GM18499 (cell line): ENCODE data around the gene TTLL12.

Source experiments
- ATAC-seq: cut with Tn5 transposase; IDR thresholded peaks from one replicate; pipeline ENCODE4 v1.9.1; 2021; ENCODE audit warnings: moderate number of reproducible peaks; ENCODE audit not compliant: insufficient read depth, unreplicated experiment

The TTLL12 gene

DNA sequence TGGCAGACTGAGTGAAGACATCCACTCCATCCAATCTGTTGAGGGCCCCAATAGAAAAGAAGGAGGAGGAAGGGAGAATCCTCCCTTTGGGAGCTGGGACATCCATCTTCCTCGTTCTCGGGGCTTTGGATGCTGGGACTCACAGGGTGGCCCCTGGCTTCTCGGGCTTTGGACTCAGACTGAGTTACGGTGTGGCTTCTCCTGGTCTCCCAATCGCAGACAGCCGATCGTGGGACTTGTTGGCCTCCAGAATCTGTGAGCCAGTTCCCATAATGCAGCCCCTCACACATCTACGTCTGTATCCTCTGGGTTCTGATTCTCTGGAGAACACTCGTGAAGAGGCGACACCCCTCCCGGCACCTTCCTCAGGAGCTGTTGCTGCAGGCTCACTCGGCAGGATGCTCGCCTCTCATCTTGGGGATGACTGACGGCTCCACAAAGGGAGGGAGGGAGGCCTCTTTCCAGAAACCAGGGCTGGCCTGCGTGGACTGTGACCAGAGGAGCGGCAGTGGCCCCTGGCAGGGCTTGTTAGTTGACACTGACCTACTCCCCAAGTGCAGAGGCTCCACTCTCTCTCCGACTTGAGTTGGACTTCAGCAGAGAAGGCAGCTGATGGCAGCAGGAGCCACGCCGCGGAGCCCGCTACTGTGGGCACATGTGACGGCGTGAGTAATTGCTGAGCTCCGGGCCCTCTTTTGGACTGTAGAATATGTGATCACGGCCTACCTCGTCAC lies 14.7 kb upstream of the TTLL12 start:
- no peak for ATAC-seq

DNA sequence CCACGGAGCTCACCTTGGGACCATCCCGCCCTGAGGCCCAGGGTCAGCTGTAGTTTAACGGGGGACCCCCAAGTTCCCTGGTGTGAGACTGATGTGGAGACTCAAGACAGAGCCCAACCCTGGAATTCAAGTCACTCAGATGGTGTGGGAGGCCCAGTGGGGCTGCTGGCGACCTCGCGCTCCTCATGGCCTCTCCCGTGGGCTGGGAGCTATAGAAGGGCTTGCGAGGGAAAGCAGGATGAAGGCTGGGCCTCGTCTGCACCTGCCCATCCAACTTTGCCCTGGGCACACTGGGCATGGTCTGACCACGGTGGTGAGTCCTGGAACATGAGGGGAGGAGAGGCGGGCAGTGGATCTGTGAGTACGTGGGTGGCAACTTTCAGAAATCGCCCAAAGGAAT lies 13.6 kb upstream of the TTLL12 start:
- ATAC-seq = no peak

DNA sequence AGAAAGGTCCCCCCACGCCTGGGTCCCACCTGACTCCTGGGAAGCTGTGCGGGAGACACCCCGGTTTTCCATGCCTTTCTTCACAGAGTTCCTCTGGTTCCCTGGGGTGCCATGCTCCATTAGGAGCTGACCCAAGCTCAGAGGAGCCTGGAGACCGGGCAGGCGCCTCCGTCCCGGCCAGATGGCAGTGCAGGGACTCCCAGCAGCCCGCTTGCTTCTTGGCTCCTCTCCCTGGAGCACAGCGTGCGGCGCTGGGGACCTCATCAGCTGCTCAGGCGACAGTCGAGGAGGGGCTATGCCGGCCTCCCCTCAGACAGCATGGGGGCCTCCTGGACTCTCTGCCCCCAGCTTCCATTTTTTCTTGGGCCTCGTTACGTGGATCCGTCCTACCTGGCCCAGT lies 13.1 kb upstream of the TTLL12 start:
- ATAC-seq = no peak

- ATAC-seq = no peak
Measured at GRCh38 chr22:43199541-43199940, 12.6 kb upstream of the TTLL12 start.

DNA sequence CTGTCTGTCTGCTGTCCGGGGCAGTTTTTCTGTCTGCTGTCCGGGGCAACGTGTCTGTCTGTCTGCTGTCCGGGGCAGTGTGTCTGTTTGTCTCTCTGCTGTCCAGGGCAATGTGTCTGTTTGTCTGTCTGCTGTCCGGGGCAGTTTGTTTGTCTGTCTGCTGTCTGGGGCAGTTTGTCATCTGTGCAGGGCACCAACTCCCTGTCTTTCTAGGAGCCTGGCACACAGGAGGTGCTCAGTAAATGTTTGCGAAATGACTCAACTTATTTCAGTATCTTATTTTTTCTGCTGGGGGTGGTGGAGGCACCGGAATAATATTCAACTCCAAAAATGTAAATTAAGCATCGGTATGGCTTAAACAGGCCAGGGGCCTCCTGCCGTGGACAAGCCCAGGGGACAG lies 12.0 kb upstream of the TTLL12 start:
- ATAC-seq = no peak

DNA sequence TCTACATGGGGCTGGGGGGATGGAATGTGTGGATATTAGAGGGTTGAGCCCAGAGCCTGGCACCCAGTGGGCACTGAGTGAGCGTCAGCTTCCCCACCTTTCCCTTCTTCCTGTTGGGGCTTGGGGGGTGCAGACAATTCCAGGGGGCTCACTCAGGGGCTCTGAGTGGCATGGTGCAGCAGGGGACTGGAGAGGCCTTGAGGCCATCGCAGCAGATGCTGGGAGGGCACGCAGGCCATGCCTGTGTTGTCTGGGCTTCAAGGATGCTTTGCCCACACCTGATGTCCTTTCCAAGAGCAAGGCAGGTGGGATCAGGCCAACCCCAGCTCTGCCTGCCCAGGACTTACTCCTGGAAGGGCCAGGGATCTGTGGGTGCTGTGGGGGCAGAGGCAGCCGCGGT lies 11.2 kb upstream of the TTLL12 start:
- ATAC-seq = no peak

DNA sequence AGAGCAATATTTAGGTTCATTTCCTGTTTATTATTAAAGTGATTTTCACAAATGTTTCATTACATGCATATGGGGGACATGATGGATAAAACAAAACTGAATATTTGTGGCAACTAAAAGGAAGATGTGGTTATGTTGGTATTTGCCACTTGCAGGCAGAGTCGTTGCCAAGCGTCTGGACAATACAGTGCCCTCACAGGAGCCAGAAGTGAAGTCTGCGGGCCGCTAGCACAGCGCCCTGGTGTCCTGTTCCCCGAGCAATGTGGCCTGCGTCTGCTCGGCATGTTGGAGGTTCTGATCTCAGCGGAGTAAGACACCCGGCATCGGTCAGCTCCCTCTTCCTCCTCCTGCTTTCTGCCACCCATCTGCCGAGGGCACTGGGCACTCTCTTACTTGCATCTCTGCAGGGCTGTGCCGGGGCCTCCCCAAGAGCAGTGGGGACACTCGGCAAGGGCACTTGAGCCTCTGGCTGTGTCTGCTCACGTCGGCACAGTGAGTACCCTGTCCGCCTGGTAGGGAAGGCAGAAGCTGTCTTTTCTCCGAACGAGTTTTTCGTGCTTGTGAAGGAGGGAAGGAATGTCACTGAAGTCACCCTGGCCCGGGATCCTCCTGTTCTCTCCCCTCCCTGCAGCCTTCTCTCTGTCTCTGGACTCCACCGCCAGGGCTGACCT lies 10.5 kb upstream of the TTLL12 start:
- ATAC-seq = no peak

GRCh38 chr22:43191831-43192230 lies 4.9 kb upstream of the TTLL12 start:
- no peak for ATAC-seq

DNA sequence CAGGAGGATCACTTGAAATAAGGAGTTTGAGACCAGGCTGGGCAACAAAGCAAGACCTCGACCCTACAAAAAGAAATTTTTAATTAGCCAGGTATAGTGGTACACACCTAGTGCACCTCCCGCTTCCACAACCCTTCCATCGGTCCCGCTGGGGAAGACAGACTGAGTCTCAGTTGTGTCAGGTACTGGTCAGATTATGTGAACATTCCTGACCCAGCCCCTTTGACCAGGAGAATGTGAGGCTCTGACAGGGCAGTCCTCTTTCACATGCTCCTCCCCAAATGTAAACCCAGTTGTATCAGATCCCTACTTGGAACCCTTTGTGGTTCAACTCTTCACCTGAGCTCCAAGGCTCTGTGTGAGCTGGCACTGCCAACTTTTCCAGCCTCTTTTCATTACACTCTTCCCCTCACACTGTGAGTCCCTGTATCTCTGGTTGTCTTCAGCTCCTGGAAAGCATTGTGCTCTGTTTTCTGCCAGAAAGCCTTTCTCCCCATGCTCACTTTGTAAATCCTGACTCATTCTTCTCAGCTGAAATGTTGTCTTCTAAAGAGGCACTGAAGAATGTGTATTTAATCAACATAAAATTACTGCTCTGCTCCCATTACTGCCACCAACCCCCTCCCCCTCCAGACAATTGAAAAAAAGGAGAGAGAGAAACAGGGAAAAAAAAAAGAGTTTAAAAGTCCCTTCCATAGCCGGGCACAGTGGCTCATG lies 2.1 kb upstream of the TTLL12 start:
- ATAC-seq = no peak

DNA sequence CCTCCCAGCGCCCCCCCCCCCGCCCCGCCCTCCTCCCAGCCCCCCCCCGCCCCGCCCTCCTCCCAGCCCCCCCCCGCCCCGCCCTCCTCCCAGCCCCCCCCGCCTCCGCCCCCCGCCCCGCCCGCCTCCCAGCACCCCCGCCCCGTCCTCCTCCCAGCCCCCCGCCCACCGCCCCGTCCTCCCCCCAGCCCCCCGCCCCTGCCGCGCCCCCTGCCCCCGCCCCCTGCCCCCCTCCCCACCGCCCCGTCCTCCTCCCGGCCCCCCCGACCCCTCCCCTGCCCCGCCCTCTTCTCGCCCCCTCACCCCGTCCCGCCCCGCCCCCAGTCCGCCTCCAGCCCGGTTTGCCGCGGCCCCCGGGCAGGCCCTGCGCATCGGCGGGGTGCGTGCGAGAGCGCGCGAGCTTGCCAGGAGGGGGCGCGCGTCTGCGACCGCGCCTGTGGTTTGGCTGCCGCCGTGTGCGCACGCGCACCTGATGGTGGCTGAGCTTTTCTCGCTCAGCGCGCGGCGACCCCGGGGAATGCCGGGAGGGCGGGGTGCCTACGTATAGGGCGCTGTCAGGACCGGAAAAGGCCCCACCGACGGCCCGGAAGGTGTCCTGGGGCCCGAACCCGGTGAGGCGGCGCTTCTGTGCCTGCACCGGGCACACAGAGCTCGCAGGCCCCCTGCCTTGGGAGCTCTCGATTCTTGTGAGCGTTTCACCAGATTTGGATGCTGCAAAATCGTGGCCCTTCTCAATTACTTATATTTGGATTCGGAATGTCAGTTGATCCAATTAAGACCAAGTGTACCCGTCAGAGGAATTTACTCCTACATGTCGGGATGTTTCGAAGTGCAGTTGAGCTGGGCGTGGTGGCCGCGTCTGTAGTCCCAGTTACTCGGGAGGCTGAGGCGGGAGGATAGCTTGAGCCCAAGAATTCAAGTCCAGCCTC lies 501 bp upstream of the TTLL12 start:
- no peak for ATAC-seq

DNA sequence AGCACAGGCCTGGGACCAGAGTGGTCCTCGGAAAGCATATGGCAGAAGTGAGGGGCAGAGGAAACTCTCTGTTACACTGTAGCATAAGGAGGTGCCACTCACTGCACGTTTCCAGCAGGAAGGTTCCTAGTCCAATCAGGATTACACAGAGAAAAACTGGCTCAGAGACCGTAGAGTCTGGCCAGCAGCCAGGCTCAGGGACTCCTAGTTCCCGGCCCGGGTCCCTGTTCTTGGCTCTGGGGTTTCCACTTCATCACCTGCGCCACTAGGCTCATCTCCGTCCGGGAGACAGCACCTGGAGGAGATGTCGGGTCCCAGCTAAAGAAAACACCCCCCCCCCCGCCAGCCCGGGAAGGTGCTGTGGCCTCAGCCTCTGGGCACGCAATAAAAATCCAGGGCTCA lies 1.1 kb downstream of the TTLL12 start:
- ATAC-seq = no peak

GRCh38 chr22:43183496-43184277 lies 3.2 kb downstream of the TTLL12 start:
- no peak for ATAC-seq

- no peak for ATAC-seq
Measured at GRCh38 chr22:43182726-43183125, 4.2 kb downstream of the TTLL12 start.

DNA sequence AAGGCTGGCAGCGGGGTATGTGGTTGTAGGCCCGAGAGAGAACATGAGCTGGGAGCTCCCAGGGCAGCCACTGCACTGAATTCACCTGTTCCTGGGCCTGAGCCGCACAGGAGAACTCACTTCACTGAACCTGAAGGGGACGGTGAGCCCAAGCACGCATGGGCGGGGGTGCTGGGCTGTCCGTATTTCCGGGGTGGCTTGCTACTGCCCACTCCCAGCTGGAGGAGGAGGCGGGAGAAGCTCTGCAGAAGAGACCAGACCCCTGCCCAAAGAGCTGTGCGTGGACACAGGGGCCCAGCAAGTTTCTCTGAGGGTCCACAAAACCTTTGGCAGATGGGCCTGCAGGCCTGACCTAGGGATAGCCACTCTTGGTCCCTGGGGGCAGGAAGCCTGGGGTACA lies 4.8 kb downstream of the TTLL12 start:
- ATAC-seq = no peak

- ATAC-seq = no peak
Measured at GRCh38 chr22:43181321-43182076, 5.4 kb downstream of the TTLL12 start.

DNA sequence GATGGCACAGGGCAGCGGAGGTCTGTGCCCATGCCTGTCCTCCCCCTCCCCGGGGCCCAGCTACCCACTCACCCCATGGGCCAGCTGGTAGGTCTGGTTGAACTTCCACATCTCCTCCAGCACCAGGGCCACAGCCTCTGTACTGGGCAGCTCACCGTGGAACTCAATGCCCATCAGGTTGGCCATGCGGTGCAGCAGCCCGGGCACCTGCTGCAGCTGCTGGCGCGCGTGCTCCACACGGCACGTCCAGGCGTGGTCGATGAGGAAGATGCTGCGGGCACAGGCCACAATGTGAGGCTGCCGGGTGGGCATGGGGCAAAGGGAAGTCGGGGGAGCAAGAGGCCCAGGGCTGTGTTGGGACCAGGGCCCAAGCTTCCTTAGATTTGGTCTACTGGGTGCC lies 6.3 kb downstream of the TTLL12 start:
- ATAC-seq = no peak

DNA sequence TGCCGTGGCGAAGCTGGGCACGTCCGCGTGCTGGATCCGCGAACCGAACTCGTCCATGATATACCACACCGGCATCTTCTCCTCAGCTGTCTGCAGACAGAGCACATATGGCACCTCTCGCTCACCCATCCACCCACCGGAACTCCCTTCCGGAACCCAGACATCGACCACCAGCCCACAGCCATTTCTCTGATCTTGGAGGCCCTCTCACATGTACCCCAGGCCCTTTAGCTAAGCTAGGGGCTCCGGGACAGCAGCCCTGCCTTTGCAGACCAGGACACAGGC lies 7.1 kb downstream of the TTLL12 start:
- ATAC-seq = no peak

DNA sequence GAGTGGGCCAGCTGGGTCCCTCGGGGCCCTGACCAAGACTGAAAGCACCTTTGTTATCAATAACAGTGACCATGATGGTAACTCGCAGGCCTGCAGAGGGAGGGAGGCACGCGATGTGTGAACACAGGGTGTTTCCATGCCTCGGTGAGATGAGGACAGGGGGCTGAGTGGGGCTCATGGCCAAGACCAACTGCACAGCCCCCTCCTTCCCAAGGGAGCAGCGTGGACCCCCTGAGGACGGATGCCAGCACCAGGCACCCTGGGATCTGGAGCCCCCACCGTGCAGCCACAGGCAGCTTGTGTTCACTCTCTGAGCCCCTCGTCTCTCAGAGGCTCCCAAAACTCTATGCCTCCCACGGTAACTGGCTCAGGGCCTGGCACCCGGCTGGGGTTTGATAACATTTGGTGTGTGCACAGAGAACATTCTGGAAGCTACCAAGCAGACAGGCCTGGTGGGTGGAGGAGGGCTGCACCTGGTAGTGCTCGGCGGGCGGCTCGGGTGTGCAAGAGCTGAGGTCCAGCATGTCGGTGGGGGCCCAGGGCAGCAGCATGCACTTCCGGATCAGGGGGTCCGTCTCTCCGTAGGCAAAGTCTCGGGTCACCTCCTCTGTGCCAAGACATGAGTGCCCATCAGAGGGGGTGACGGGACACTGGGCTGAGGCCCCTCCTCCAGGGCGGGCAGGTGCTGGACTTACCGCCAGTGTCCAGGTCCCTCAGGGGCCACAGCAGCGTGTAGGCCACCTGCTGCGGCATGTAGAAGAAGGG lies 7.6 kb downstream of the TTLL12 start:
- no peak for ATAC-seq

GRCh38 chr22:43177479-43177878 lies 9.5 kb downstream of the TTLL12 start:
- ATAC-seq = no peak
